Stimulated activated CD4-positive, alpha-beta T cell treated with anti-CD3 and anti-CD28 coated beads, Interleukin-12 subunit alpha, Interleukin-12 subunit beta, amount 100 ng/mL, for 48 hours (primary cell): ENCODE results near the gene C9orf152.

Source experiments
- DNase-seq, 3 donors: peaks; one replicate each; pipeline ENCODE4 v3.0.0-alpha.2; 2020; ENCODE audit warnings: low read depth in 2 of 3, low spot score in 1 of 3

Gene C9orf152

GRCh38 chr9:110183208-110184145 is 24.5 kb downstream of the C9orf152 start:
- DNase-seq: peak; percentile 11 to 63 (median 32)

- no peak for DNase-seq
These were observed 27.2 kb downstream of the C9orf152 start for GRCh38 chr9:110180511-110181434.

GRCh38 chr9:110179734-110180133 is 28.2 kb downstream of the C9orf152 start:
- no peak for DNase-seq

GRCh38 chr9:110178281-110178680 is 29.7 kb downstream of the C9orf152 start:
- DNase-seq: no peak

- DNase-seq: no peak
These were observed 32.5 kb downstream of the C9orf152 start for GRCh38 chr9:110175275-110175968.

- no peak for DNase-seq
These were observed 34.7 kb downstream of the C9orf152 start for GRCh38 chr9:110173322-110173642.

- DNase-seq: no peak
These were observed 37.4 kb downstream of the C9orf152 start for GRCh38 chr9:110170357-110171257.

- no peak for DNase-seq
These were observed 39.5 kb downstream of the C9orf152 start for GRCh38 chr9:110168486-110168885.

GRCh38 chr9:110161940-110162339 is 46.0 kb downstream of the C9orf152 start:
- no peak for DNase-seq

GRCh38 chr9:110160685-110161084 is 47.3 kb downstream of the C9orf152 start:
- no peak for DNase-seq

GRCh38 chr9:110160123-110160522 is 47.8 kb downstream of the C9orf152 start:
- DNase-seq: no peak

GRCh38 chr9:110157823-110158664 is 49.9 kb downstream of the C9orf152 start:
- DNase-seq: no peak

GRCh38 chr9:110156902-110157301 is 51.1 kb downstream of the C9orf152 start:
- no peak for DNase-seq

GRCh38 chr9:110156416-110156815 is 51.5 kb downstream of the C9orf152 start:
- DNase-seq: no peak

GRCh38 chr9:110155751-110156150 is 52.2 kb downstream of the C9orf152 start:
- no peak for DNase-seq

GRCh38 chr9:110153431-110153830 is 54.5 kb downstream of the C9orf152 start:
- no peak for DNase-seq

- DNase-seq: peak in 1 of 3 donors; percentile 52
These were observed 55.1 kb downstream of the C9orf152 start for GRCh38 chr9:110152704-110153374.
